Left renal pelvis (tissue), 4 donors: ENCODE data around the gene ARHGAP22. TPM values are rescaled to one million over a fixed set of nuclear protein-coding genes. Genes with fewer than 3 reads are reported as not detected.

Source experiments
- DNase-seq, 4 donors: peaks; one replicate each; pipeline ENCODE4 v3.0.0-alpha.2; 2013; ENCODE audit warnings: low read depth in 4 of 4, low spot score in 3 of 4
- polyA plus RNA-seq, 4 donors: library from polyadenylated mRNA; unstranded; fragments of 120-200 nt; gene quantifications; one replicate each; pipeline ENCODE4 v1.2.1, GENCODE V29; 2013; ENCODE audit not compliant: insufficient read length in 4 of 4

ARHGAP22 gene
- polyA plus RNA-seq, 4 donors, result 1.3 to 2.1 (median 2.0) TPM

GRCh38 chr10:48456361-48456804 is 148.5 kb downstream of the ARHGAP22 start:
- peak in 3 of 4 donors; percentile 55 to 65 (median 56) for DNase-seq

- DNase-seq, result no peak
Observed at GRCh38 chr10:48455392-48456151, 149.3 kb downstream of the ARHGAP22 start.

GRCh38 chr10:48455055-48455391 is 149.8 kb downstream of the ARHGAP22 start:
- DNase-seq, result no peak

- no peak for DNase-seq
Observed at GRCh38 chr10:48454302-48455054, 150.4 kb downstream of the ARHGAP22 start.

GRCh38 chr10:48453451-48454301 is 151.2 kb downstream of the ARHGAP22 start:
- DNase-seq, result no peak

GRCh38 chr10:48452879-48453412 is 151.9 kb downstream of the ARHGAP22 start:
- no peak for DNase-seq

GRCh38 chr10:48451969-48452878 is 152.6 kb downstream of the ARHGAP22 start:
- no peak for DNase-seq

GRCh38 chr10:48450741-48451466 is 154.0 kb downstream of the ARHGAP22 start:
- DNase-seq, result no peak

- DNase-seq, result no peak
Observed at GRCh38 chr10:48450233-48450740, 154.6 kb downstream of the ARHGAP22 start.

GRCh38 chr10:48449501-48450232 is 155.2 kb downstream of the ARHGAP22 start:
- DNase-seq, result no peak

- no peak for DNase-seq
Observed at GRCh38 chr10:48448796-48449195, 156.1 kb downstream of the ARHGAP22 start.

GRCh38 chr10:48447356-48448215 is 157.3 kb downstream of the ARHGAP22 start:
- no peak for DNase-seq

- DNase-seq, result no peak
Observed at GRCh38 chr10:48446785-48447184, 158.1 kb downstream of the ARHGAP22 start.

- DNase-seq, result no peak
Observed at GRCh38 chr10:48445932-48446331, 158.9 kb downstream of the ARHGAP22 start.

GRCh38 chr10:48444861-48445841 is 159.7 kb downstream of the ARHGAP22 start:
- no peak for DNase-seq

- DNase-seq, result no peak
Observed at GRCh38 chr10:48444266-48444665, 160.6 kb downstream of the ARHGAP22 start.
